ENCODE data around the gene ZBED4.

Gene ZBED4

DNA sequence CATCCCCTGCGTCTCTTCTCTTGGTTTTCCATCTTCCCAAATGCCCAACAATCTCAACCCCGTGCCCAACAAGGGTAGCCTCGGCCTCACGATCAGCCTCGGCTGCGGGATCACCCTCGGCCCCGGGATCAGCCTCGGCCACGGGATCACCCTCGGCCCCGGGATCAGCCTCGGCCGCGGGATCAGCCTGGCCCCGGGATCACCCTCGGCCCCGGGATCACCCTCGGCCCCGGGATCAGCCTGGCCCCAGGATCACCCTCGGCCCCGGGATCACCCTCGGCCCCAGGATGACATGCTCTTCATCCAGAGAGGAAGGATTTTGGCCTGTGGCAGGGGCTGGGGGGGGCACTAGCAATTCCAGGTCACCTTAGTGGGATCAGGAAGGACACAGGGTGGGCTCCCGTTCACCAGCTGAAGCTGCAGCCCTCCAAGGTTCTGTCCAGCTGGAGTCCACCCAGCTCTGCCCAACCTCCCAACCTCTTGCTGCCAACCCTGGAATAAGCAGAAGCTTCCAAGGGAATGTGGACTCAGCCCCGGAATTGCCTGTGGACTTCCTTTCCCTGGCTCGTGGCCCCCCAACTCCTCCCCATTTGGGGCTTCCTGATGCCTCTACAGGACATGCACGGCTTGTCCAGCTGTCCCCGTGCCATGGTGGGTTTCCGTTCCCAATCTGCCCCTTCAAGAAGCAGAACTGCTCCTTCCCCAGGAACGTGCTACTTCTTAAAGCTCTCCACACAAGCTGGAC is 58.4 kb downstream of the ZBED4 start:
- no peaks in the 10 kb centered on the region for H3K79me2 ChIP-seq (ENCODE audit: low read length)
- H3K4me2 ChIP-seq (ENCODE audit: low read length): no peak overlapping the region
- no peak overlapping the region for H2AFZ ChIP-seq (ENCODE audit: low read depth, low read length)
- H3K27me3 ChIP-seq (ENCODE audit: low read depth, low read length): no peaks in the 10 kb centered on the region
- no peak for TF ChIP-seq EZH2phosphoT487 (IDR thresholded peaks at IDR 0.05; ENCODE audit: low read depth)
- TF ChIP-seq, protein P1, sequence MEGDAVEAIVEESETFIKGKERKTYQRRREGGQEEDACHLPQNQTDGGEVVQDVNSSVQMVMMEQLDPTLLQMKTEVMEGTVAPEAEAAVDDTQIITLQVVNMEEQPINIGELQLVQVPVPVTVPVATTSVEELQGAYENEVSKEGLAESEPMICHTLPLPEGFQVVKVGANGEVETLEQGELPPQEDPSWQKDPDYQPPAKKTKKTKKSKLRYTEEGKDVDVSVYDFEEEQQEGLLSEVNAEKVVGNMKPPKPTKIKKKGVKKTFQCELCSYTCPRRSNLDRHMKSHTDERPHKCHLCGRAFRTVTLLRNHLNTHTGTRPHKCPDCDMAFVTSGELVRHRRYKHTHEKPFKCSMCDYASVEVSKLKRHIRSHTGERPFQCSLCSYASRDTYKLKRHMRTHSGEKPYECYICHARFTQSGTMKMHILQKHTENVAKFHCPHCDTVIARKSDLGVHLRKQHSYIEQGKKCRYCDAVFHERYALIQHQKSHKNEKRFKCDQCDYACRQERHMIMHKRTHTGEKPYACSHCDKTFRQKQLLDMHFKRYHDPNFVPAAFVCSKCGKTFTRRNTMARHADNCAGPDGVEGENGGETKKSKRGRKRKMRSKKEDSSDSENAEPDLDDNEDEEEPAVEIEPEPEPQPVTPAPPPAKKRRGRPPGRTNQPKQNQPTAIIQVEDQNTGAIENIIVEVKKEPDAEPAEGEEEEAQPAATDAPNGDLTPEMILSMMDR (IDR thresholded peaks at IDR 0.05; ENCODE audit: low read depth, low read length): no peak
- H3K4me1 ChIP-seq (ENCODE audit: low read length): 0 out of 2 replicates have a peak, but pooled peaks cover 2% of the 10 kb centered on the region
- H3K9ac ChIP-seq (ENCODE audit: low read length): no peak overlapping the region
- H3K4me3 ChIP-seq (ENCODE audit: low read length): no peak overlapping the region
- no peaks in the 10 kb centered on the region for H4K20me1 ChIP-seq (ENCODE audit: insufficient read depth, low read length)
- no peaks in the 10 kb centered on the region for H3K36me3 ChIP-seq (replicated peaks; ENCODE audit: low read depth, low read length)
- H3K9me3 ChIP-seq (ENCODE audit: insufficient read depth, low read length): no peaks in the 10 kb centered on the region
- no peak overlapping the region for H3K27ac ChIP-seq (ENCODE audit: low read length)

DNA sequence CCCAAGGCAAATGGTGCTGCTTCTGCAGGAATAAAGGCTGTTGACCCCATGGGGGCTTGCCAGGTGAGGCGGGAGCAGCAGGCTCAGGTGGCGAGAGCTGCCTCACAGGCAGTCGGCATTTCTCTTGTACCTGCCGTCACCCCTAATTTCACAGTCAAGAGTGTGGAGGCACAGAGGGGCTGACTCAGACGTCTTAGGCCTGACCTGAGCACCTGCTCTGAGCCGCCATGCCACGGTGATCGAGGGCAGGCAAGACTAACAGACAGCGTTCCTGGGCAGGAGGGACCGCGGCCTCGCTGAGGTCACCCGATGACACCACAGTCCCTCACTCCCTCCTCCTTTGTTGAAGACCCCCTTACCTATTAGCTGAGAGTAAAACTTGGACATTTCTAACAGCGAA is 59.4 kb downstream of the ZBED4 start:
- H3K4me2 ChIP-seq (ENCODE audit: low read length): no peak overlapping the region
- no peak overlapping the region for H3K9ac ChIP-seq (ENCODE audit: low read length)
- H3K36me3 ChIP-seq (replicated peaks; ENCODE audit: low read depth, low read length): no peaks in the 10 kb centered on the region
- no peaks in the 10 kb centered on the region for H3K79me2 ChIP-seq (ENCODE audit: low read length)
- TF ChIP-seq EZH2phosphoT487 (IDR thresholded peaks at IDR 0.05; ENCODE audit: low read depth): no peak
- TF ChIP-seq, protein P1 (IDR thresholded peaks at IDR 0.05; ENCODE audit: low read depth, low read length): no peak
- no peak overlapping the region for H3K4me3 ChIP-seq (ENCODE audit: low read length)
- no peaks in the 10 kb centered on the region for H3K27me3 ChIP-seq (ENCODE audit: low read depth, low read length)
- H3K9me3 ChIP-seq (ENCODE audit: insufficient read depth, low read length): no peaks in the 10 kb centered on the region
- H3K27ac ChIP-seq (ENCODE audit: low read length): no peak overlapping the region
- 0 out of 2 replicates have a peak, but pooled peaks cover 5% of the 10 kb centered on the region for H3K4me1 ChIP-seq (ENCODE audit: low read length)
- no peaks in the 10 kb centered on the region for H4K20me1 ChIP-seq (ENCODE audit: insufficient read depth, low read length)
- no peak overlapping the region for H2AFZ ChIP-seq (ENCODE audit: low read depth, low read length)

DNA sequence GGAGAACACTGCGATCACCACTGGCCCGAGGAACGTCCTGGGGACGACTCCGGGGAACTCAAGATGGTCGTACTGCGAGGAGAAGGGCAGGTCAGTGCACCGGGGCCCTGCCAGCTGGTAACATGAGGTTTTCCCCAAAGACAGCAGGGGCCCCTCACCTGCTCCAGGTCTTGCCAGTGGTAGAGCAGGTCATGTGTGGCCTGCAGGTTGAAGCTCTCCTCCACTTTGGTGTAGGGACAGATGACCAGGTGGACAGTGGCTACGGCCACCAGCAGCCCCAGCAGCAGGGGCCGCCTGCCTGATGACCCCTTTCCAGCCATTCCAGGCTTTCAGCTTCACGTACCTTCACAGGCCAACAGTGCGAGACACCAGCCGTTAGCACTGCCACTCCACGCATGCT is 59.8 kb downstream of the ZBED4 start:
- Histone ChIP-seq H3K79me2 (ENCODE audit: low read length) (no peaks in the 10 kb centered on the region), H3K9ac (ENCODE audit: low read length) (no peak overlapping the region), H4K20me1 (ENCODE audit: insufficient read depth, low read length) (no peaks in the 10 kb centered on the region), H3K4me1 (ENCODE audit: low read length) (0 out of 2 replicates have a peak, but pooled peaks cover 5% of the 10 kb centered on the region), H3K4me2 (ENCODE audit: low read length) (no peak overlapping the region), H3K9me3 (ENCODE audit: insufficient read depth, low read length) (no peaks in the 10 kb centered on the region), H3K36me3 (replicated peaks; ENCODE audit: low read depth, low read length) (no peaks in the 10 kb centered on the region), H3K4me3 (ENCODE audit: low read length) (no peak overlapping the region), H2AFZ (ENCODE audit: low read depth, low read length) (no peak overlapping the region), H3K27ac (ENCODE audit: low read length) (no peak overlapping the region), H3K27me3 (ENCODE audit: low read depth, low read length) (no peaks in the 10 kb centered on the region)
- TF ChIP-seq, protein P1 (IDR thresholded peaks at IDR 0.05; ENCODE audit: low read depth, low read length): no peak

DNA sequence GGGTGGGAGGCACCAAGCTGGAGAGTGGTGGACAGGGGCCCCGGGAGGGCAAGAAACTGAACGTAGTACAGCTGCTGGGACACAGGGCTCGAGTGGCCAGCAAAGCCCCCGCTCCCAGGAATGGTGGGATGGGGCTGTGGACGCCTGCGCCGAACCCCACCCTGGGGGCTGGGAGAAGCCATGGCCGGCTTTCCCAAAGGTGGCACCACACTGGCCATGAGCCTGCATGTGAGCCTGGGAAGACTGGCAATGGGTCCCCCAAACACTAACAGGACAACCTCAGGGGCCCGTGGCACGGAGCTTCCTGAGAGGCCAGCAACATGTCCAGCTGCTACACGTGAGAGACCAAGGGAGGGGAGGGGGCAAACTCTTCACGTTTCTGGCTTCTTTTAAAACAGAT is 60.6 kb downstream of the ZBED4 start:
- no peak overlapping the region for H3K9ac ChIP-seq (ENCODE audit: low read length)
- peaks cover 9% of the 10 kb centered on the region; the same call in 1 of the 2 replicates for H3K4me1 ChIP-seq (ENCODE audit: low read length)
- no peaks in the 10 kb centered on the region for H4K20me1 ChIP-seq (ENCODE audit: insufficient read depth, low read length)
- no peaks in the 10 kb centered on the region for H3K9me3 ChIP-seq (ENCODE audit: insufficient read depth, low read length)
- H3K27ac ChIP-seq (ENCODE audit: low read length): no peak overlapping the region
- H3K79me2 ChIP-seq (ENCODE audit: low read length): no peaks in the 10 kb centered on the region
- H3K27me3 ChIP-seq (ENCODE audit: low read depth, low read length): no peaks in the 10 kb centered on the region
- no peak overlapping the region for H3K4me3 ChIP-seq (ENCODE audit: low read length)
- no peak for TF ChIP-seq EZH2phosphoT487 (IDR thresholded peaks at IDR 0.05; ENCODE audit: low read depth)
- TF ChIP-seq, protein P1 (IDR thresholded peaks at IDR 0.05; ENCODE audit: low read depth, low read length): no peak
- no peak overlapping the region for H3K4me2 ChIP-seq (ENCODE audit: low read length)
- no peaks in the 10 kb centered on the region for H3K36me3 ChIP-seq (replicated peaks; ENCODE audit: low read depth, low read length)
- no peak overlapping the region for H2AFZ ChIP-seq (ENCODE audit: low read depth, low read length)

Measured in OCI-LY3 (cell line).